Esophagus squamous epithelium (tissue), 4 donors: ENCODE results near the gene ENDOU.

ENCODE experiments used
- CTCF ChIP-seq, 6 experiments: fragments of 450-650 bp in 4 of 6; fragments of 200-600 bp in 2 of 6; sonication (generic) in 2 of 6; IDR thresholded peaks; one replicate each; pipeline ENCODE4 v1.5.1; 2016 to 2019; ENCODE audit warnings: antibody characterized with exemption in 6 of 6, mild to moderate bottlenecking in 4 of 6, moderate library complexity in 4 of 6
- POLR2A ChIP-seq, 4 donors: fragments of 450-650 bp; IDR thresholded peaks; one replicate each; pipeline ENCODE4 v1.6.1; 2017; ENCODE audit warnings: antibody characterized with exemption in 4 of 4, mild to moderate bottlenecking in 4 of 4, moderate library complexity in 3 of 4

- TF ChIP-seq CTCF (IDR thresholded peaks at IDR 0.05) = no peak
- no peak for TF ChIP-seq POLR2A (IDR thresholded peaks at IDR 0.05)
Observed at GRCh38 chr12:47709237-47709636, 16.1 kb downstream of the ENDOU start.
